ENCODE data around the gene PDZD4. TPM values are rescaled to one million over a fixed set of nuclear protein-coding genes. Genes with fewer than 3 reads are reported as not detected.

Gene PDZD4
- polyA plus RNA-seq, 1 donor (not counting 4 experiments of a cell fraction or from before 2014, with no cell fraction given), result 0.05 TPM

DNA sequence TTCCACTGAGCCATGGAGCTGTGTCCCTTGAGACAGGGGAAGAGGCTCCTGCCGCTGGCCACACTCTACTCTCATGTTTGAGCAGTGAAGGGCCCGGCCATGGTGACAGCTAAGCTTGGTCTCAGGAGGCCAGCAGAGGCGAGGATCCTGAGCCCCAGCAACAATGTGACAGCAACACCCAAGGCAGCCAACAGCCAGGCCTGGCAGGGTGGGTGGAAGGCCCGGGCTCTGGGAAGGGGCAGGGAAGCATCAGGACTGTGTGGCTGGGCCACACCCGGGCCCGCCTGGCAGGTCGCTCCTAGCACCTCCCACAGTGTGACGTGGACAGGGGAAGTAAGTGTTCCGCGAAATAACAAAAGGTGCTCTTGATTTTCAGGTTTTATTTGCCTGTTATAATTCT, 30.8 kb upstream of the PDZD4 start:
- dilution Hi-C loops (cut with MboI; ENCODE audit: extremely low pct_ligation_motif_present, low sequenced_read_pairs), result no loop called here
- DNase-seq (ENCODE audit: low read depth, low spot score), result no peak
- FAIRE-seq, result no peak

DNA sequence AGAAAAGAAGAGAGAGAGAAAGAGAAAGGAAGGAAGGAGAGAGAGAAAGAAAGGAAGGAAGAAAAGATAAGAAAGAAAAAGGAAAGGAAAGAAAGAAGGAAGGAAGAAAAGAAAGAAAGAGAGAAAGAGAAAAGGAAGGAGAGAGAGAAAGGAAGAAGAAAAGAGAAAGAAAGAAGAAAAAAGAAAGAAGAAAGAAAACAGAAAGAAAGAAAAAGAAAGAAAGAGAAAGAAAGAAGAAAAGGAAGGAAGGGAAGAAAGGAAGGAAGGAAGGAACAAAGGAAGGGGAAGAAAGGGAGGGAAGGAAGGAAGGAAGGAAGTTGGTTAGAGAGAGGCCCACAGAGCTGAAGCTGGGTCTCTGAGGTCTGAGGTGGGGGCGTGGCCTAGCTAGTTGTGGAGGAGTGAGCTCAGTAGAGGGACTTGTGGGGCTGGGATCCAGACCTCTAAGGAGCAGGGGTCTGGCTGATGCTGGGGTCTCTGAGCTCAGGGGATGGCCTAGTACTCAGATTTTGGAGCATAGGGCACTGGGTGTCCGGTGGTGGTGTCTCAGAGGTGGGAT, 27.1 kb upstream of the PDZD4 start:
- Histone ChIP-seq H3K4me2 (ENCODE audit: control insufficient read depth, extremely low read depth, insufficient read depth, low read depth, low read length) (no peak overlapping the region), H3K4me3 (ENCODE audit: control insufficient read depth in 2 of 3, extremely low read depth in 1 of 3, insufficient read depth in 2 of 3, low read depth in 1 of 3, low read length in 3 of 3) (no peak overlapping the region), H3K9ac (ENCODE audit: control insufficient read depth, extremely low read depth, insufficient read depth, low read length) (no peak overlapping the region), H3K9me3 (ENCODE audit: control insufficient read depth, low read depth, low read length) (no peaks in the 10 kb centered on the region), H3K9me1 (ENCODE audit: control insufficient read depth, extremely low read depth, insufficient read depth, low read length) (no peaks in the 10 kb centered on the region), H3K36me3 (ENCODE audit: control insufficient read depth in 2 of 2, extremely low read depth in 1 of 2, insufficient read depth in 2 of 2, low read length in 2 of 2) (no peaks in the 10 kb centered on the region), H3K27ac (ENCODE audit: control insufficient read depth, insufficient read depth, low read length) (no peak overlapping the region), H3K27me3 (ENCODE audit: control insufficient read depth, extremely low read depth, insufficient read depth, low read length) (no peaks in the 10 kb centered on the region), H3K79me2 (ENCODE audit: control insufficient read depth, insufficient read depth, low read length) (no peaks in the 10 kb centered on the region), H3K4me1 (ENCODE audit: control insufficient read depth, extremely low read depth, insufficient read depth, low read length) (no peaks in the 10 kb centered on the region), H4K20me1 (ENCODE audit: control insufficient read depth, extremely low read depth, insufficient read depth, low read length) (no peaks in the 10 kb centered on the region), H2AFZ (ENCODE audit: control insufficient read depth, low read length) (no peak overlapping the region)
- TF ChIP-seq CTCF (optimal IDR thresholded peaks at IDR 0.05 in 1 of 3, IDR thresholded peaks at IDR 0.05 in 1 of 3, conservative IDR thresholded peaks at IDR 0.05 in 1 of 3; ENCODE audit: extremely low read depth in 1 of 3, insufficient read depth in 2 of 3, low read length in 3 of 3), result no peak
- TF ChIP-seq EZH2 (IDR thresholded peaks at IDR 0.05; ENCODE audit: low read length), result no peak
- no peak for DNase-seq (ENCODE audit: low read depth, low spot score)
- dilution Hi-C loops (cut with MboI; ENCODE audit: extremely low pct_ligation_motif_present, low sequenced_read_pairs), result no loop called here
- no peak for FAIRE-seq

More for the DNA sequence above, 30.8 kb upstream of the PDZD4 start:
- H3K9me1 ChIP-seq (ENCODE audit: control insufficient read depth, extremely low read depth, insufficient read depth, low read length), result no peaks in the 10 kb centered on the region
- no peak overlapping the region for H3K27ac ChIP-seq (ENCODE audit: control insufficient read depth, insufficient read depth, low read length)
- no peak overlapping the region for H3K4me2 ChIP-seq (ENCODE audit: control insufficient read depth, extremely low read depth, insufficient read depth, low read depth, low read length)
- TF ChIP-seq CTCF (optimal IDR thresholded peaks at IDR 0.05 in 1 of 3, IDR thresholded peaks at IDR 0.05 in 1 of 3, conservative IDR thresholded peaks at IDR 0.05 in 1 of 3; ENCODE audit: extremely low read depth in 1 of 3, insufficient read depth in 2 of 3, low read length in 3 of 3) (no peak), EZH2 (IDR thresholded peaks at IDR 0.05; ENCODE audit: low read length) (no peak)
- no peaks in the 10 kb centered on the region for H3K9me3 ChIP-seq (ENCODE audit: control insufficient read depth, low read depth, low read length)
- no peaks in the 10 kb centered on the region for H3K4me1 ChIP-seq (ENCODE audit: control insufficient read depth, extremely low read depth, insufficient read depth, low read length)
- H2AFZ ChIP-seq (ENCODE audit: control insufficient read depth, low read length), result no peak overlapping the region
- no peaks in the 10 kb centered on the region for H3K79me2 ChIP-seq (ENCODE audit: control insufficient read depth, insufficient read depth, low read length)
- peaks cover 0 to 6% of the 10 kb centered on the region in 2 experiments for H3K36me3 ChIP-seq (ENCODE audit: control insufficient read depth in 2 of 2, extremely low read depth in 1 of 2, insufficient read depth in 2 of 2, low read length in 2 of 2)
- H3K4me3 ChIP-seq (ENCODE audit: control insufficient read depth in 2 of 3, extremely low read depth in 1 of 3, insufficient read depth in 2 of 3, low read depth in 1 of 3, low read length in 3 of 3), result no peak overlapping the region
- no peaks in the 10 kb centered on the region for H3K27me3 ChIP-seq (ENCODE audit: control insufficient read depth, extremely low read depth, insufficient read depth, low read length)
- no peaks in the 10 kb centered on the region for H4K20me1 ChIP-seq (ENCODE audit: control insufficient read depth, extremely low read depth, insufficient read depth, low read length)
- no peak overlapping the region for H3K9ac ChIP-seq (ENCODE audit: control insufficient read depth, extremely low read depth, insufficient read depth, low read length)

All from keratinocyte (primary cell).